Hematopoietic multipotent progenitor cell treated with erythropoietin and hydrocortisone succinate and interleukin-3 and kit ligand, for 8 days (in vitro differentiated cells): ENCODE results near the gene DGLUCY.
"Not testable (repeated sequence)": the region's sequence is repeated elsewhere in the genome, so short reads cannot be mapped to it uniquely, and the experiment has no call there.

ENCODE experiments used
- DNase-seq: peaks from one replicate; pipeline ENCODE4 v3.0.0-alpha.2; 2015

DGLUCY gene

GRCh38 chr14:91265404-91265803 lies 151.5 kb downstream of the DGLUCY start:
- no peak for DNase-seq

- DNase-seq = not testable (repeated sequence)
Measured at GRCh38 chr14:91266276-91266675, 152.4 kb downstream of the DGLUCY start.

GRCh38 chr14:91267965-91268437 lies 154.1 kb downstream of the DGLUCY start:
- peak; percentile 94 for DNase-seq

GRCh38 chr14:91269076-91269991 lies 155.5 kb downstream of the DGLUCY start:
- DNase-seq = no peak

- DNase-seq = no peak
Measured at GRCh38 chr14:91270188-91270587, 156.3 kb downstream of the DGLUCY start.

- no peak for DNase-seq
Measured at GRCh38 chr14:91270619-91271018, 156.7 kb downstream of the DGLUCY start.

- DNase-seq = no peak
Measured at GRCh38 chr14:91271639-91272038, 157.8 kb downstream of the DGLUCY start.

- DNase-seq = no peak
Measured at GRCh38 chr14:91272341-91273272, 158.7 kb downstream of the DGLUCY start.

- DNase-seq = no peak
Measured at GRCh38 chr14:91273273-91273884, 159.5 kb downstream of the DGLUCY start.

GRCh38 chr14:91273885-91274273 lies 160.0 kb downstream of the DGLUCY start:
- DNase-seq = no peak

- no peak for DNase-seq
Measured at GRCh38 chr14:91274796-91275195, 160.9 kb downstream of the DGLUCY start.
